GM21619 (cell line): Measurements from ENCODE around the gene ZNF106.

Experiments used
- ATAC-seq: cut with Tn5 transposase; IDR thresholded peaks from one replicate; pipeline ENCODE4 v1.9.1; 2021; ENCODE audit not compliant: unreplicated experiment

The ZNF106 gene

DNA sequence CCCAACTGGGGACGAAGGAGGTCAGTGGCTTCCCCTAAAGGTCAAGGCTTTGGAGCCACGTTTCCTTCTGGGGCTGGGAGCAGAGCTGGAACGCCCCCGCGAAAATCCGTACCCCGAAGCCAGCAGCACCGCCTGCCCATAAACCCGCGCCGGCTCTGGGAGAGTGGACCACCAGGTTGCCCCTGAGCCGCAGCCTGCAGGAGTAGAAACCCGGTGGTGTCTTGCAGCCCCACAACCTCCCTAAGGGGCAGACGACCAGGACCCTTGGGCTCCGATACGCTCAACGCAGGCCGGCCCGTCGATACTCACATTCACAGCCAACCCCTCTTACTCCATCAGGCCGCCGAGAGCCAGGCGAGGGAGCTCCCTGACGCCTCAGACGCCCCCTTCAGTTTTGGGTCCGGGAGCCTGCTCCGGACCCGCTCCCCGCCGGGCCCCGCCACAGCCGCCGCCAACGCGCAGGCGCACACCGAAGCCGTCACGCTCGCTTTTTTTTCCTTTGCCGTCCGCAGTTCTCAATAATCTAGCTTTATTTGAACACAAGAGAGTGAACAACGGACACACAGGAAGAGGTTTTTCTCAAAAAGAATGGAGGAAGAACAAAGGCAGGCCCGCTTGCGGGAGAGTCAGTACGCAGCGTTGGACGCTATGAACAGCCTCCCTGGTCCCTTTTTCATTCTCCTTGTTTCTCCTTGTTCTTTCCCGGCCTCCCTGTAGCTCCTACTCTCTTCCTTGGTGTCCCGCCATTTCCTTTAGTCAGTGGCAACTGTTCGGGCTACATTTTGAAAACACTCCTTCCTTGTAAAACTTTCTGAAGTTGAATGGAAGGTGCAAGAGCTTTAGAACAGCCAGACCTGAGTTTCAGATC lies at the start of gene ZNF106:
Gene ZNF106 (minus strand): TSS at position 471 of the 868 bp plus-strand sequence. CDS start 18,852 bp downstream, outside the sequence.
- peak; percentile 38 for ATAC-seq

DNA sequence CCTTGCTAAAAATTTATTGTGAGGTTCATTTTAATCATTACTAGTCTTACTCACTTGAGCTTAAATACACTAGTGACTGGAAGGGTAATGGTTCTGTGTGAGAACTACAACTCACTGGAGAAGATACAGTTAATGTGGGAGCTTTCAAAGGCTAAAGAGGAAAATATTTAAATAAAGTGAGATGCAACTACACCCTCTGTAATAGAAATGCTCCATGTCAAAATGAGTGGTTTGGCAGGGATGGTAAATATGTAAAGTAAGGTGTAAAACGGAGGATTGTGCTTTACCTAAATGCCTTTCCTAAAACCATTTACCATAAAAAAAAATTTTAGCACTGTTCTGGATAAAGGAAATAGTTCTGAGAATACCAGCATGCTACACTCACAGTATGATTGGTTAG lies 42.3 kb upstream of the ZNF106 start:
- no peak for ATAC-seq

DNA sequence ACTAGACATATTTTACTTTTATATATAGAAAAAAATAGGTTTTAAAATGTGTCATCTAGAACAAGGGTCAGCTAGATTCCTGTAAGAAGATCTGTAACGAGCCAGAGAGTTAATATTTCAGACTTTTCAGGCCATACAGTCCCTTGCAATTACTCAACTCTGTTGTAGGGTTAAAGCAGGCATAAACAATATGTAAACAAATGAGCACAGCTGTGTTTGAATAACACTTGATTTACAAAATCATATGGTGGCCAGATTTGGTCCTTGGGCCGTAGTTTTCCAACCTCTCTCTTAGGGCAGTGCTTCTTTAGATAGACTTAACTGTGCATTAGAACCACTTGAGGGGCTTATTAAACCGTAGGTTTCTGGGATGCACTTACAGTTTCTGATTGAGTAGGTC lies 38.0 kb upstream of the ZNF106 start:
- no peak for ATAC-seq

DNA sequence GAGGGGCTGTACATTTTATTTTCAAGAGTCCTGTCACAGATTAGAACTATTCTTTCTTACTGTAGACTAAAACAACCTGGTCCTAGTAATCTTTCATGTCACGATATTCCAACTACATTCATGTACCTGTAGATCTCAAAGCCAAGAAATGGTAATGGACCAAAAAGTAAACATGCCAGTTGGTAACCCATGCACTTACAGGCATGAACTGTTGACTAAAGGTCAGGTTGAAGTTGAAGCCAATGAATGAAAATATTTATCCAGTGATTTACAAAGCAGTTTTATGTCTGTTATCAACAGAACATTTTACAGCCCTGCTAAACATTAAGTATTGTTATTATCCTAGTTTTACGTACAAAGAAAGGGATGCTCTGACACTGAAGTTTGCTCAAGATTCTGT lies 32.4 kb upstream of the ZNF106 start:
- no peak for ATAC-seq

DNA sequence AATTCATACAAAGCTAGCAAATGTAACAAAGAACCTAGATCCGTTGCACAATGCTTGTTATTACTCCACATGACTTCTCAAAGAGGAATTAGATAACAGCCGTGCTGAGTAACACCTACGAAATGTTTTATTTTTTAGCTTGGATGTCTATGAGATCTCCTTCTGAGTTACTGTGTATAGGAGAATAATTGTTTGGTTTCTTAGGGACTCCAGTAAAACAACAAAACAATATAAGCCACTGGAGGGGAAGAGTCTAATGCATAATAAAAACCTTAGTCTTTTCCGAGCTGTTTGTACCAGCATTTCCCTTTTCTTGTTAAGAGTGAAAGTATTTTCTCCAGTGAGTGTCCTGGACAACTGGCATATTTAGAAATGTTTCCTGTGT lies 20.1 kb upstream of the ZNF106 start:
- no peak for ATAC-seq

DNA sequence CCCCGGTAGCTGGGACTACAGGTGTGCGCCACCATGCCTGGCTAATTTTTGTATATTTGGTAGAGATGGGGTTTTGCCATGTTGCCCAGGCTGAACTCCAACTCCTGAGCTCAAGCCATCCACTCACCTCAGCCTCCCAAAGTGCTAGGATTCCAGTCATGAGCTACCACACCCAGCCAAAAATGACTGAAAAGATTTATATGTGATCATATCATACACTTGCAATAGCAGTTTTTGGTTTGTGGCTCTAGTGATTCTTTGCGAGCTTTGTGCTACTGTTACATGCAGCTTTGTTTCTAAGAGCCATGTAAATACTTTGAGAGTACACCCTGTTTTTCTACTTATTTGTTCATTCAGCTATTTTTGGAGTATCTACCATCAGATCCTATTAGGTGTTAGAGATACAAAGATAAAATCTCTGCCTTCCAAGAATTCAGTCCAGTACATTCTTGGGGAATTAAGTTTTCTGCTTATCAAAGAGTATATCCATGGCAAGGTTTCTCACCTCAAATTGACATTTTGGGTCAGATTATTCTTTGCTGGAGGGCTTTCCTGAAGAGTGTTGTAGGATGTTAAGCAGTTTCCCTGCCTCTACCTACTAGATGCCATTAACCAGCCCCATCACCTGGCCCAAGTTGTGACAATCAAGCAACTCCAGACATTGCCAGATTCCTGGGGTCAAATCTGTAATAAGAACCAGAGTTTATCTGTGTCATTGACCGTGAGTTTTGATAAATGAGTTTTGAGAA lies 19.5 kb upstream of the ZNF106 start:
- ATAC-seq: no peak

DNA sequence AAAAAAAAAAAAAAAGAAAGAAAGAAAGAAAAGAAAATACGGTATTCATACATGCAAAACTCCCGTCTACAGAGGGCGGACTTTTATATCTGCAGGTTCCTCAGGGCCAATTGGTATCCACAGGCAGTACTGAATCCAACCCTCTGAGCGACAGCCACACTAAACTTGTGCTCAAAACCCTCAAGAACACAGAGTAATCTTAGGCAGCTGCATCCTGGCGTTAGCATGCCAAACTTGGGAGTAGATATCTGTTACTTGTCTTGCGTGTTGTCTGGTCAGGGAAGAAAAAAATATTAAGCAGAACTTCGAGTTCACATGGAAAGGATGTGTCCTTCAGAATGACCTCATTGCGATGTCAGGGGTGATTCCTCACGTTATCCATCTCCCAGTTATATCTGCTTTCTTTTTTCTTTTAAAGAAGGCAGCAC lies 17.3 kb upstream of the ZNF106 start:
- ATAC-seq: no peak

DNA sequence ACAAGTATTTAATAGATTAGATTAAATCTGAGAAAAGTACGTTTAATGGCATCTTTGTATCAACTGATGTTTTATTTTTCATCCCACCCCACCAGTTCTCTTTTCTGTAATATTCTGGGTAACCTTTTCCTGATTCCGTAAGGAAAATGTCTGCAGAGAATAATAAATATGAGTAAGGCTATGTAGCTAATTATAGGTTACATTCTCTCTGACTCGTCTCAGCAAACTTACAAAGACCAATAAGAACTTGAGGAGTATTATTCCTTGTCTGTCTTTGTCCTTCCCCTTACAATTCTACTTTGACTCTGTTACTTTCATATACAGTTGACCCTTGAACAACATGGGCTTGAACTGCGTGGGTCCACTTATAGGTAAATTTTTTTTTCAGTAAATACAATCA lies 16.6 kb upstream of the ZNF106 start:
- ATAC-seq: no peak

DNA sequence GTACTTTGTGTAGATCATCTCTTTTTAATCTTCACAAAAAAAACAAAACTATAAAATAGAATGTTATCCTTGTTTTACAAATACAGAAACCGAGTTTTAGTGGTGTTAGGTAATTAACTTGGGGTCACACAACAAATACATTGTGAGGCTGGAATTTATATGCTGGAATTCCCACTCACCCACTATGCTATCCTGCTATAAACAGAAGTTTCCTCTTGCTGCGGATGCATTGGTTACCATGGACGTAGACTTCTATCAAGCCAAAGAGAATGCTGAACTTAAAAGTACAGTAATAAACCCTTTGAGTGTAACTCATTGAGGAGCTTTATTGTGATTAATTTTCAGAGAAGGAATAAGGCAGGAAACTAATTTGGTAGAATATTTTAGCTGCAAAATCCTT lies 13.7 kb upstream of the ZNF106 start:
- peak; percentile 9 for ATAC-seq

DNA sequence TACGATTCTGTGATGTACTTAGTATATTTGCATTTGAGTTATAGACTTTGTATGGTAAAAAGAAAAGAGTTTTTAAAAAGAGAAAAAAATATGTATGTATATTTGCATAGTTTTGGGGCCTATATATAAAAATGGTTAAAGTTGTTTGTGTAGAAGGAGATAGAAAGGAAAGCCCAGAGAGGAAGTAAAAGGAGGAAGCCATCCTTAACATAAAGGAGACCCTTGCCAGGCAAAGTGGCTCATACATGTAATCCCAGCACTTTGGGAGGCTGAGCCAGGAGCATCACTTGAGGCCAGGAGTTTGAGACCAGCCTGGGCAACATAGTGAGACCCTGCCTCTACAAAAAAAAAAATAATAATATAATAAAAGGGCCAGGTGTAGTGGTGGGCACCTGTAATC lies 12.9 kb upstream of the ZNF106 start:
- no peak for ATAC-seq

DNA sequence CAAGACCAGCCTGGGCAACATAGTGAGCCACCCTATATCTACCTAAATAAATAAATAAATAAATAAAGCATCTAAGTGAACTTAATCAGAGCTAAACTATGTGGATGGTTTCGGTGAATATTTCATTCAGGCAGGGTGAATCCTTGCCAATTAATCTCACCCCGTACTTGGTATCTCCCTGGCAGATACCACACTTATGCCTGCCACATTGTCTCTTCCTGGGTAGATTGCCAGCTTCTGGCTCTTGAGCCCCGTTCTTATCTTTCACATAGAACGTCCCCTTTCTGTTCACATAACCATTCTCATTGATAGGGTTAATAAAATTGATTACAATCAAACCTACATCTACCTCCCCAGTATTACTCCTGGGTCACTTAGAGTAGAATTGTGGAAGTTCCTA lies 11.5 kb upstream of the ZNF106 start:
- ATAC-seq: no peak

DNA sequence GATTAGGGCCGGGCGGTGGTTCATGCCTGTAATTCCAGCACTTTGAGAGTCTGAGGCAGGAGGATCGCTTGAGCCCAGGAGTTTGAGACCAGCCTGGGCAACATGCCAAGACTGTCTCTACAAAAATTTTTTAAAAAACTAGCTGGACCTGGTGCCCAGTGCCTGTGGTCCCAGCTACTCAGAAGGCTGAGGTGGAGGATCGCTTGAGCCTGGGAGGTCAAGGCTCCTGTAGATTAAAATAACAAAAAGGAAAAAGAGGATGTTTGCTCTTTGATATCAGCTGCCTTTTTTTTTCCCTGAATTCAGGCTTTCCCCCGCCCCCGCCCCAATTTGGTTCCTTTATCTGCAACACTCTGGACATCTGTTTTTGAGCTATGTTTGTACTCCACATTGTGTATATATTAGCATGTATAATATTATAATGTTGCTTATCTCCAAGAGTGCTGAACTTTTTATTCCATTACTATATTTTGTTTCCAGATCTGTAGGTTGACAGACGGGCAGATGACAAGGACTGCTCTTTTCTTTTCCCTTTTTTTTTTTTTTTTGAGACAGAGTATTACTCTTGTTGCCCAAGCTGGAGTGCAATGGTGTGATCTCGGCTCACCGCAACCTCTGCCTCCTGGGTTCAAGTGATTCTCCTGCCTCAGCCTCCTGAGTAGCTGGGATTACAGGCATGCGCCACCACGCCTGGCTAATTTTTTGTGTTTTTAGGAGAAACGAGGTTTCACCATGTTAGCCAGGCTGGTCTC lies 9.1 kb upstream of the ZNF106 start:
- ATAC-seq: no peak

DNA sequence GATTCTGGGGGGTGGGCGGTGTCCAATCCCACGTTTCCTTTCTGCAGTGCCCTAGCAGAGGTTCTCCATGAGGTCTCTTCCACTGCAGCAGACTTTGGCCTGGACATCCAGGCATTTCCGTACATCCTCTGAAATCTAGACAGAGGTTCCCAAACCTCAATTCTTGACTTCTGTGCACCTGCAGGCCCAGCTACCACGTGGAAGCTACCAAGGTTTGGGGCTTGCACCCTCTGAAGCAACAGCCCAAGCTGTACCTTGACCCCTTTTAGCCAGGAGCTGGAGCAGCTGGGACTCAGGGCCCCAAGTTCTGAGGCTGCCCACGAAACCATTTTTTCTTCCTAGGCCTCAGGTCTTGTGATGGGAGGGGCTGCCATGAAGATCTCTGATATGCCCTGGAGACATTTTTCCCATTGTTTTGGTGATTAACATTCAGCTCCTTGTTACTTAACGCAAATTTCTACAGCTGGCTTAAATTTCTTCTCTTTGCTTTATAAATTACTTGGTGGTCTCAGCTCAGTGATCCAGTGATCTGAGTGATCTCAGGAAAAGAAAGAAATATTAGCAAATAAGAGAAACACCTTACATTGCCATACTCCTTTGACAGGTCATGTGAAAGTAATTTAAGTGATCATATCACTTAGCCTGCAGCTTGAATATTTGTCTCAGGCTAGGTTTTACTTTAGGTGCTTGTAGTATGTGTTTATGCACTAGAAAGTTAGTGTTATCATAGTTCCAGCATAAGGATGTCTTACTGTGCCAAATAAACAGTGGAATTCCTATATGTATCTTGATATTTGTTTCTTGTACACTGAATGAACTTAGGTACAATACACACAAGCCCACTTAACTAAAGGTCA lies 7.5 kb upstream of the ZNF106 start:
- ATAC-seq: no peak

DNA sequence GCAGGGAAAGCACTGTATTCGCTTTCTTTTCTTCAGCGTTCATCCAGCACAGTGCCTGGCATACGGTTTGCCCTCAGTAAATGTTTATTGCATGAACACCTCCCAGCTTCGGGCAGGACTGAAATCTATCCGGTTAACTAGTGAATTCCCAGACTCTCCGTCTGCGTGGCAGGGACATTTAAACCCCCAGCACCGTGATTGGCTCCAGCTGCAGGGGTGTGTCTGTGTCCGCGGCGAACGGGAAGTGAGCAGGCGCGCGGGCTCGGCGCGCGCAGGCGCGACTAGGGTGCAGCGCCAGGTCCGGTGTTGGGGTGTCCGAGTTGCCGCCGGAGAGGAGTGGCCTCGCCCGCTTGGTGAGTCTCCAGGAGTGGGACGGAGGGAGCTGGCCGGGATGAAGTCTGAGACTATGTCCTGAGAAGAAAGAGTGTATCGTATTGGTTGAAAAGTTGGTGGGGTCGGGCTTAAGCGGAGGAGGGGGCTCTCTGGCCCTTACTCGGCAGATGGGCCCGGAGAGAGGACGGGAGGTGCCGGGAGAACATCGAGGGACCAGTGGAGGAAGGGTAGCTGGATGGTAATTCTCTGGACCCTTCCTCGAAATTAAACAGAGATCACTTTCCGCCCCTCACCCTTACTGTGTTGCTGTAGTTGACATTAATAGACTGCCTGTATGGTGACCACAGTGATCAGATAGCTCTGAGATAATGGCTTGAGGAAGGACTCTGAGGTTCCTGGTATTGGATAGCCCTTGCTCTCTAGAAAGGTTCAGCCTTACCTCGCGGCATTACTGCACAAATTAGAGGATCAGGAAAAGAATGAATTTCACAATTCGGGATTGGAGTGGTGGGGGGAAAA lies 4.6 kb upstream of the ZNF106 start, which contains the start of gene SNAP23:
Gene SNAP23 (plus strand): TSS at position 274 of the 852 bp plus-strand sequence. CDS start 16,213 bp downstream, outside the sequence.
- peak; percentile 71 for ATAC-seq

DNA sequence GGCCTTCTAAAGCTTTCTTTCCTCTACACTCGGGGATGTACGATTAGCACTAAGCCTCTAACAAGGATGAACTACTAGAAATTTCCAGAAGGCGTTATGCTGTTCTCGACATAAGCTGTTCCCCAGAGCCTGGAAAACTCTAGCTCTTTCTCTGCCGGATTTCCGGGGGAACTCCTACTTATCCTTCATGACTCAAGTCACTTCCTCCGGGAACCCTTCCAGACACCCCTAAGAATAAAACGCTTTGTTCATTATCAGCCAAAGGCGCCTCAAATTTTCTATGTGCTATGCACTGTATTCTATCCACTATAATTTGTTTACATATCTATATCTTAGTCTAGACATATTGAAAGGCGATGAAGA lies 4.0 kb upstream of the ZNF106 start:
- no peak for ATAC-seq

DNA sequence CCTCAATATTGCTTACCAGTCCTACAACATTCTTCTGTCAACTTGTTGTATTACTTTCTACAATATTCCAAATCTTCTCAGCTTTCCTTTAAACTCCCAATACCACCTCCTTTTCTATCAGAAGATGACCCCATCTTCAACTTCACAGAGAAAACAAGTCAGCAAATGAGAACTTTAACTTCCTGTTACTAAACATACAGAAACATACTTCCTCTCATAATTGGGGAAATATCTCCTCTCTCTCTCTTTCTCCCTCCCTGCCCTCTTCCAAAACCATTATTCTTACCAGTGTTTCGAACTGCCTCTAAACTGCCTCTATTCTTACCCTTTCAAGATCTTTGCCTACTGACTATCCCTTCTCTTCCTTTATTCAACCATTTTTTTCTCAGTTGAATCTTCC lies 2.7 kb upstream of the ZNF106 start:
- no peak for ATAC-seq

DNA sequence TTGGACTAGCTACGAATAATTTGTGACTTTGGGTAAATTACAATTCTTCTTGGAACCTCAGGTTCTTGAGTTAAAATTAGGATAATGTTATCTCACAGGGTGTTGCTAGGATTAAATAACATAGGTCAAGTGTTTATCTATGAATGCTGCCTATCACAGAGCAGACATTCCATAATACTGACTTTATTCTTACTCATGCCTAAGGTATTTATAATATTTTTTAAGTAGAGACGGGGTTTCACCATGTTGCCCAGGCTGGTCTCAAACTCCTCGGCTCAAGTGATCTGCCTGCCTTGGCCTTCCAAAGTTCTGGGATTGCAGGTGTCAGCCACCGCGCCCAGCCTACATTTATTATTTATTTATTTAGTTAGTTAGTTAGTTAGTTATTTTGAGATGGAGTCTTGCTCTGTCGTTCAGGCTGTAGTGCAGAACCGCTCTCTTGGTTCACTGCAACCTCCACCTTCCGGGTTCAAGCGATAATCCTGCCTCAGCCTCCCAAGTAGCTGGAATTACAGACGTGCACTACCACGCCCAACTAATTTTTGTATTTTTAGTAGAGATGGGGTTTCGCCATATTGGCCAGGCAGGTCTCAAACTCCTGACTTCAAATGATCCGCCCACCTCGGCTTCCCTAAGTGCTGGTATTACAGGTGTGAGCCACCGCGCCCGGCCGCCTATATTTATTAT lies 741 bp upstream of the ZNF106 start:
- ATAC-seq: no peak

DNA sequence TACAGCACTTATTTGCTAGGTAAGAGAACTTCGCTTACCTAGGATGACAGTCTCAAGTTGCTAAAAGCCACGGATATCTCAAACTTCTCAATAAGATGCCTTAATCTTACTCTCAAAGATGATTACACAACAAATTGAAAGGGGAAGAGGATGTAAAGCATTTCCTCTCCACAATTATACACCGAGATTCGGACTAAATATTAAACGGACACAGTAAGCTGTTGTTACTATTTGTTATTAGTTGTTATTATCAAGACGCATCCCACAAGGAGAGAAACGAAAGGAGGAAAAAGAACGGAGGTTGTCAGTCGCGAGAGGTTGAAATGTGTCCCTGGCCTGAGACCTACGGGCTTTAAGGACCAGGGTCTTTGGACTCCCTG lies 660 bp downstream of the ZNF106 start:
- ATAC-seq: peak; percentile 5

DNA sequence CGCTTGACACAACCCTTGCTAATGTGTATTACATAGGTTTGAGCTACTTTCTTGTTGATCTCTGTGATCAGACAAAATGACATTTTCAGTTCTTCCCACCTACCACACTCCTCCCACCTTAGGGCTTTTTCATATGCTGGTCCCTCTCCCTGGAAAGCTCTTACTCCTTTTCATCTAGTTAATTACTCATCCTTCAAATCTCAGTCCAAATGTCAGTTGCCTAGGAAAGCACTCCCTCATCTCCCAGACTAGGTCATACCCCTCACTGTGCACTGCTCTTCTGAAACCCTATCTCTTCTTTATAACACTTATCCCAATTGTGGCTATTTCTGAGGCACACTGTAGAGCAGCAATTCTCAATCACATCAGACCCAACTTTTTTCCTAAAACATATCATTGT lies 7.3 kb downstream of the ZNF106 start:
- ATAC-seq: no peak
